DMS53 treated with DMSO at 0.1 percent for 48 hours (cell line): ENCODE results near the gene SMARCA1.
A peak's percentile ranks its signal among the peaks of the same experiment; 100 is the strongest.
"Not testable (repeated sequence)": the region's sequence is repeated elsewhere in the genome, so short reads cannot be mapped to it uniquely, and the experiment has no call there.

ENCODE experiments used
- DNase-seq: peaks from one replicate; lab custom pipeline; 2025; ENCODE audit not compliant: unreplicated experiment; lab: John Stamatoyannopoulos, UW

The SMARCA1 gene, protein sequence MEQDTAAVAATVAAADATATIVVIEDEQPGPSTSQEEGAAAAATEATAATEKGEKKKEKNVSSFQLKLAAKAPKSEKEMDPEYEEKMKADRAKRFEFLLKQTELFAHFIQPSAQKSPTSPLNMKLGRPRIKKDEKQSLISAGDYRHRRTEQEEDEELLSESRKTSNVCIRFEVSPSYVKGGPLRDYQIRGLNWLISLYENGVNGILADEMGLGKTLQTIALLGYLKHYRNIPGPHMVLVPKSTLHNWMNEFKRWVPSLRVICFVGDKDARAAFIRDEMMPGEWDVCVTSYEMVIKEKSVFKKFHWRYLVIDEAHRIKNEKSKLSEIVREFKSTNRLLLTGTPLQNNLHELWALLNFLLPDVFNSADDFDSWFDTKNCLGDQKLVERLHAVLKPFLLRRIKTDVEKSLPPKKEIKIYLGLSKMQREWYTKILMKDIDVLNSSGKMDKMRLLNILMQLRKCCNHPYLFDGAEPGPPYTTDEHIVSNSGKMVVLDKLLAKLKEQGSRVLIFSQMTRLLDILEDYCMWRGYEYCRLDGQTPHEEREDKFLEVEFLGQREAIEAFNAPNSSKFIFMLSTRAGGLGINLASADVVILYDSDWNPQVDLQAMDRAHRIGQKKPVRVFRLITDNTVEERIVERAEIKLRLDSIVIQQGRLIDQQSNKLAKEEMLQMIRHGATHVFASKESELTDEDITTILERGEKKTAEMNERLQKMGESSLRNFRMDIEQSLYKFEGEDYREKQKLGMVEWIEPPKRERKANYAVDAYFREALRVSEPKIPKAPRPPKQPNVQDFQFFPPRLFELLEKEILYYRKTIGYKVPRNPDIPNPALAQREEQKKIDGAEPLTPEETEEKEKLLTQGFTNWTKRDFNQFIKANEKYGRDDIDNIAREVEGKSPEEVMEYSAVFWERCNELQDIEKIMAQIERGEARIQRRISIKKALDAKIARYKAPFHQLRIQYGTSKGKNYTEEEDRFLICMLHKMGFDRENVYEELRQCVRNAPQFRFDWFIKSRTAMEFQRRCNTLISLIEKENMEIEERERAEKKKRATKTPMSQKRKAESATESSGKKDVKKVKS

DNA sequence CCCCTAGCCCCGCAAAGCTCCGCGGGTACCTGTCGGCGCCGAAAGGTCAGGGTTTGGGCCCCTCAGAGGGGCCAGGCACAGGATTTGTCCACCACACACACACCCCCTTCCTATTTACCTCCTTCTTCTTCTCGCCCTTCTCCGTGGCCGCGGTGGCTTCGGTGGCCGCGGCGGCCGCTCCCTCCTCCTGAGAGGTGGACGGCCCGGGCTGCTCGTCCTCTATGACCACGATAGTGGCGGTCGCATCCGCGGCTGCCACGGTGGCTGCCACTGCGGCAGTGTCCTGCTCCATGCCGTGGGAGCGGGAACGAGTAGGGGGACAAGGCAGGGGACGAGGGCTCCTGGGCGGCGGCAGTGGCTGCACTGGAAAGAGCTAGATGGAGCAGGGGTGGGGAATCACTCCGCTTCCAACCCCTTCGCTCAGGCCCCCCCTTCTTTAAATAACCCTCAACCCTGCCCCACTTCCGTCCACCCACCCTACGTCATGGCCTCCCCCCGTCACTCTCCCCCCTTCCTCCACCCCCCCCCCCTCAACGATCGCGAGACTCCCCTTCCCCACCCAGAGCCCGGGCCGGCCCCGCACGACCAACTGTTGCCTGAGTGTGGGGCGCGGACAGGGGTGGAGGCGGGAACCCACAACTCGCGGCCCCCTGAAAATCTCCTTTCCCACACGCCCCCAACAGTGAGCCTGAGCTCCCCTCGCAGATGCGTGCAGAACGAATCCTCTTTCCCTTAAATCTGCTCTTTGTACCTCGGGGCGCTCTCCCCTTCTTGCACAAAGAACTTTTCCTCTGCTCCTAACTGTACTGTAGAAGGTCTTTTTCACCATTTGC, at the start of gene SMARCA1:
SMARCA1 (minus strand) TSS at position 412 of the 833 bp plus-strand sequence; CDS start at position 292, 120 bp downstream.
- peak; percentile 9 for DNase-seq

DNA sequence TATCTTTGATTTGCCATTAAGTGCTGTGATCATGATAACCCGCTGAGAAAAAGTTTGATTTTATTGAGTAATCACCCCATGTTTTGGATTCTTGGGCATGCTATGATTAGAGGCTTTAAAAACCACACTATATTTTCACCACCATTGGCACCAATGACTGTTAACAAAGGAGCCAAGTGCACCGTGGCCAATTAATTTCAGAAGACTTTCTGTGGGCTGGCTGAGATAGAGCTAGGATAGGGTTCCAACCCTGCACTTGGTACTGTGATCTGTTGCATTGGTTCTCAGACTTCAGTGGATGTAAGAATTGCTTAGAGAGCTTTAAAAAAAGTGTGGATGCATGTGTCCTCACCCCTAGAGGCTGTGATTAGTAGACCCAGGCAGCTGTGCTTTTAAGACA, 49.1 kb upstream of the SMARCA1 start:
- DNase-seq, result no peak

DNA sequence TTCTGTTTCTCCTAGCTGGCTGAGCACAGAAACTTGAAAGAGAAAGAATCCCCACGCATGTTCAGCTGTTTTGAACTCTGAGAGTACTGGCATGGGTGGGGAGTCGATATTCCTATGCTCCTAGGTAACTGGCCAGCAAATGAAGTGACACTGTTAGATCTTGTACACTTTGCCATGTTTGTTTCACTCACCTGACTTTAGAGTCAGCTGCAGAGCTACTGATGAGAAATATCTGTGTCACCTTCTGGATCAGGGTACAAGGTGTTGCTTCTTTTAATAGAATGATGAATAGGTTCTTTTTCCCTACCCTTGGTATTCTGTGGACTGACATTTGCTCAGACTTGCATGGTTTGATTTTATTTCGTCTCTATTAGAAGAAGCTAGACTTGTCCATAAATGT, 45.1 kb upstream of the SMARCA1 start:
- DNase-seq, result no peak

DNA sequence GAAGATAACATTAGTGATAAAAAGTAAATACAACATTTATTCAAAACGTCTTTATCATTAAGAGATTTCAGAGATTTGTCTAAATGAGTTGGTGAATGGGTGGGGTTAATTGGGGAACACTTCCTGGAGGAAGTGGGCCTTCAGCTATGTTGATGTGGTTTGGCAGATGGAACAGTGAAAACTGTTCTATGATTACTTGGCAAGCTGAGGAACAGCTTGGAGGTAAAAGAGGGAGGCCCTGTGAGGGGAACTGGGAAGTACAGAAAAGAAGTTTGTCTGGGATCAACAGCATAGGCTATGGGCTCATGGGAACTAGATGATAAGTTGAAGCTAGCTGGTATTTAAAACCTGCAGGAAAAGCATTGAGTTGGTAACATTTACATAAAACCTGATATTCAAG, 42.8 kb upstream of the SMARCA1 start:
- DNase-seq, result no peak

DNA sequence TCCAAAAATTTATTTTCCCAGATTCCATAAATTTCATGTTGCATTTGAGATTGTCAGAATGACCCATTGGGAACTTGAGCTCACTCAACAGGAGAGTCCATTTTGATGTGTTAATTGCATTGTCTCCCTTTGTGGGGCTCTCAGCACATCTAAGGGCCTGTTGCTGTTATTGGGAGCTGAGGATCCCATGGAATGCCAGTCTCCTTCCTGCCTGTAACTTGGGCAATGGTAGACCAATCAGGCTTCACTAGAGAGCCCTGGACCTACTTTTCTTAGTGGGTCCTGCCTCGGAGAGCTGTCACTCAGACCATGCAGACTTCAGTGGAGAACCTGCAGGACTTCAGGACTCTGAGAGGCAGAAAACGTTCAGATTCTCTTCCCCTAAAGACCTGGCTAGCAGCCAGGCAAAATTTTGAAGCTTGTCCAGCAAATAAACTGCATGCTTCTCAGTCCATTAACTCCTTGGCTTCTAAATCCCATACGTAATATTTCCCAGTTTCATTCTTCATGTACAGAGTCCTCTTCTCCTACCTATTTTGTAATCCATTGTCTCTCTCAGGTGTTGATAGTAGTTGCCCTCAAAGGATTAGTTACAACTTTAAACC, 41.9 kb upstream of the SMARCA1 start:
- no peak for DNase-seq

DNA sequence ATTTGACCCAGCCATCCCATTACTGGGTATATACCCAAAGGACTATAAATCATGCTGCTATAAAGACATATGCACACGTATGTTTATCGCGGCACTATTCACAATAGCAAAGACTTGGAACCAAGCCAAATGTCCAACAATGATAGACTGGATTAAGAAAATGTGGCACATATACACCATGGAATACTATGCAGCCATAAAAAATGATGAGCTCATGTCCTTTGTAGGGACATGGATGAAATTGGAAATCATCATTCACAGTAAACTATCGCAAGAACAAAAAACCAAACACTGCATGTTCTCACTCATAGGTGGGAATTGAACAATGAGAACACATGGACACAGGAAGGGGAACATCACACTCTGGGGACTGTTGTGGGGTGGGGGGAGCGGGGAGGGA, 41.1 kb upstream of the SMARCA1 start:
- DNase-seq, result not testable (repeated sequence)

DNA sequence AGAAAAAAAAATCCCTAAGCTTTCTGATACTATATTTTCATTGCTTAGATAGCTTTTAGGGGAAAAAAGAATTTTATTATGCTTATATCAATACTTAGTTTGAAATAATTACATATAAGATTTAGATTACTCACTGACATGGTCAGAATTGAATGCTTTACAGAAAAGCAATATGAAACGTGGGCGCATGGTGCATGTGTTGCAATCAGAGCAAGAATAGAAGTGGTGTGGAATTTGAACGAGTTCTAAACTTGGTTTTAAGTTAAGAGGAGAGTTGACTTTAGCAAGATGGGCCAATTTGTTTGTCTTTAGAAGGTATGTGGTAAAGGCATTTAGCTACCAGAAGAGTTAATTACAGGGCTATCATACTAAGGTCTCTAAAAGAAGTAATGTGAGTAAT, 38.2 kb upstream of the SMARCA1 start:
- DNase-seq, result no peak

DNA sequence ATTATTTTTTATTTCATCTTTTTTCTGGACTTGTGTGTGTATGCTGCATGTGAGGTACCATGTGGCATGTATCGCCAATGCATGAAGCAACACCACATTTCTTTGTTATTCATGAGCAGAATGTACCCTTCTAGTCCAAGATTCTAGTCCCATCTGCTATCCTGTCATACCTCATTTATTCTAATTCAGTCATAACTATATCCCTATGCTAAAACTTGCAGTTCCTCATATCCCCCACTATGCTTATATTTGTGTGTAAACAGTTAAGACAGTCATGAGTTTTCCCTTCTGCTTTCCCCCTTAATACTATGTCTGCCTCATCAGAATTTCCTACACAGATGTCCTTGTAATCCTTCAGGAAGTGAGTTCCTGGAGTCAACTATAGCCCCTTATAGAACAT, 36.5 kb upstream of the SMARCA1 start:
- DNase-seq, result no peak

DNA sequence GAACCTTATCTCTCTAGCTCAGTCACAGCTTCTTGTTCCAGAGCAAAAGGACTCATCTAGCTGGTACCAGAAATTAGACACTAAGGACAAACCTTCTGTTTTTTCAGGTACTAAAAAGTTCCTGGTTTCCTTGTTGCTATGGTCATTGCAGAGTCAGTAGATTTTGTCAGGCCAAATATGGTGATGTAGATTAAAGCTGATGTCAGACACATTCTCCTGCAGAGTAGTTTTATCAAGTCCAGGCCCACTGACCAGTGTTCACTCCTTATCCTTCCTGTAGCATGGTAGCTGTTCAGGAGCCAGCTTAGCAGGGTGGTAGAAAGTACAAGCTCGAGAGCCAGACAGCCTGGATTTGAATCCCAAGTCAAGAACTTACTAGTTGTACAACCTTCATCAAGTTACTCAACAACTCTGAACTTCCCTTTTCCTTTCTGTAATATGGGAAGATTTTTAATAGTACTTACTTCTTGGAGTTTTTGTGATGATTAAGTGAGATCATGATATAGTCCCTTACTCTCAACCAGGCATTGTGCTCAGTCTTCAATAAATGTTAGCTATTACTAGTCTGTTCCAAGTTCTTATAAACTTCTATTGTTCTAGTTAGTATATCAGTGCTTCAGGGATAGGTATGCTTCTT, 34.7 kb upstream of the SMARCA1 start:
- no peak for DNase-seq

DNA sequence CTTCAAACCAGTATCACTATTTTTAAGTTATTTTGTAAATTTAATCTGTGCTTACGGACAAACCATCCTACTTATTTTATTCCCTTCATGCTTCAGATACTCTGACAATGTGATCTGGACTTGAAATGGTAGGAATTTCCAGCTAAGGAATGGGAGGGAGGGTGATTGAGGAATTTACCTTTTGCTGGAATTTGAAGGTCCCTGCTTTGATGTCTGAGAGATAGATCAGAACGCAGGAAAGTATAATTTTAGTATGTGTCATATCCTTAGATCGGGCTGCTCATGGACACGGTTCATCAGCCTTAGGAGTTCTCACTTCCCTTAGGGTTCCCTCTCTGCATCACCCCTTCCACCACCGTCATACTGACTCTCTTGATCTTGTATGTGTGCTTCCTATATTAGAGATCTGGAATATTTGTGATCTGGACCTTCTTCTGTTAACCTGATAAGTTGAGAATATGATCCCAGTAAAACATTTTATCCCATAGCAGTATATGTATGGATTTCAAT, 33.6 kb upstream of the SMARCA1 start:
- DNase-seq, result no peak

DNA sequence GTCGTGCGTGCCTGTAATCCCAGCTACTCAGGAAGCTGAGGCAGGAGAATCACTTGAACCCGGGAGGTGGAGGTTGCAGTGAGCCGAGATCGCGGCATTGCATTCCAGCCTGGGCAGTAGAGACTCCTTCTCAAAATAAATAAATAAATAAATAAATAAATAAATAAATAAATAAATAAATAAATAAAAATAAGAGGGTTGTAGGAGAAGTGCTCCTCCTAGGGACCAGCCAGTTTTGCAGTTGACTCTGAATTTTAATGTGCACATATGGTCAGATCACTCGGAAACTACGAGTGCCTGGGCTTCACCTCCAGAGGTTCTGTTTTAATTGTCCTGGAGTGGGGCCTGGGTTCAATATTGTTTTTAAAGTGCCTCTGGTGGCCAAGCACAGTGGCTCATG, 31.5 kb upstream of the SMARCA1 start:
- not testable (repeated sequence) for DNase-seq

DNA sequence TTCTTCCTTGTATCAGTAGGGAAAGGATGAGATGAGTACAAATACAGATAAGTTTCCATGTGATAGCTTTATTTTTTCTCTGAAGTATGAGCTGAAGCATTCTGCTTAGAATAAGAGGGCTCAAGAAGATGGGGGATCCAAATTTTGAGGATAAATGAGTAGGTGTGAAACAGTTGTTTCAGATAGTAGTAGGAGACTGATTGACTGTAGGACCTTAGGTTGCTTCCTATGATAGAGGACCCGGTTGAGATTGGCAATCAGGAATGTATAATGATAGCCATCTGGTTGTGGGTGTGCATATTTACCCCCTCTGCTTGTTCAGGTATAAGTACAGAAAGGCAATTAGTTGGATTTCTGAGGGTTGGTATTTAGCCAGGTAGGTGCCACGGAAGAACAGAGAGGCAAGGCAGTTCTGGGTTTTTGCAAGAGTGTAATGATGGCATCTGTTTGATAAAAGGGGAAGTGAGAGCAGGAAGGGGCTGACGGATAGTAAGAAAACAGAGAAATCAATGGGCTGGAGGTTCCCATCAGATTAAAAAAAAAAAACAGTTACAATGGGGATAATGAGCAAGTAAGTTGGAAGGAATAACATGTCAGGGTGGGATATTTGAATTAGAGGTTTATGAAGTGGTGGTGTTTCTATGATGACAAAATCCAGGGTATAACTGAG, 30.5 kb upstream of the SMARCA1 start:
- no peak for DNase-seq

DNA sequence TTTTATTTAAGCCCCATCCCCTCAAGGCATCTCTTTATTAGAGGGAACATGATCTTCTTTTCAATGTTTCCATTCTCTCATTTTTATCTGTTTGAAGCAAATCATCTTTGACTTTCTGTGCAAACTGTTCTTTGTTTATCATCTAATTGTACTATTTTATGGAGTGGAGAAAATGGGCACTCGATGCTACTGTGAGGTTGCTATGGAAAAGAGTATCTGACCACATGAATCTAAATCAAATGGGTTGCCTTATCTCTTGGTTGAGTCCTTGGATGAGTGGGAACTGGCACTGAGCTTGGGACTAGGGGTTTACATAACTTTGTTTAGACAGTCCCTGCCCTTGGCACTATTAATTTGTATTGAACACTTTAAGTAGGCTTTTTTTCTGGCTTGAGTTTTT, 25.8 kb upstream of the SMARCA1 start:
- no peak for DNase-seq

DNA sequence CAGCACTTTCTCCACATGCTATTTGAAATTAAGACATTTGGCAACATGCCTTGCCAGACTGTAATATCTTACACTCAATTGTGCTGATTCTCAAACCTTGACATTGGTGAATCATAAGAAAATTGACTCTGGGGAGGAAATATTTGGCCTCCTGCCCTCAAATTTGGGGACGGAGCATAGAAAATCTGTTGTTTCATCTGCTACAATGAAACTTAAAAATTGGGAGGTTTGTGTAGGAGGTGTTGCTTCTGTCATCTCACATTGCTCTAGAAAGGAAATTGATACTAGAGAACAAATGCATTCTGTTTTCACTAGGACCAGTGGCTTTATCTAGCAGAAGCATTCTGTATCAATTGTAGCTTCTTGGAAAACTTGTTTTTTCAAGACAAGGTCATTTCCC, 22.1 kb upstream of the SMARCA1 start:
- DNase-seq, result no peak

DNA sequence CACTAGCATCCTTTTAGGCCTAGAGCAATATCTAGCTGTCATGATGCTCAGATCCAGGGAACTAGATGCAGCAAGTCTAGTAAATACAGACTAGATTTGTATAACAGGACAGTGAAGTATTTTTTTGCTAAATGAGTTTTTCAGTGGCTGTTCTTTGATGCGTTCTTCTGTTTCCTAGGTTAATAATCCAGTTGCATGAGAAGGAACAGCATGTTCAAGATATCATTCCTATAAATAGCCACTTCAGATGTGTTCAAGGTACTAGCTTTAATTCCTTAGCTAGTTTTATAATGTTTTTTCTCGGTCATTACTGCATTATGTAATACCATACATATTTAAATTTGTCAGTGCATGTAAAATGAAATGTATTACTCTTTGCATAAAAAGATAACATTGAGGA, 21.5 kb upstream of the SMARCA1 start:
- DNase-seq, result no peak

DNA sequence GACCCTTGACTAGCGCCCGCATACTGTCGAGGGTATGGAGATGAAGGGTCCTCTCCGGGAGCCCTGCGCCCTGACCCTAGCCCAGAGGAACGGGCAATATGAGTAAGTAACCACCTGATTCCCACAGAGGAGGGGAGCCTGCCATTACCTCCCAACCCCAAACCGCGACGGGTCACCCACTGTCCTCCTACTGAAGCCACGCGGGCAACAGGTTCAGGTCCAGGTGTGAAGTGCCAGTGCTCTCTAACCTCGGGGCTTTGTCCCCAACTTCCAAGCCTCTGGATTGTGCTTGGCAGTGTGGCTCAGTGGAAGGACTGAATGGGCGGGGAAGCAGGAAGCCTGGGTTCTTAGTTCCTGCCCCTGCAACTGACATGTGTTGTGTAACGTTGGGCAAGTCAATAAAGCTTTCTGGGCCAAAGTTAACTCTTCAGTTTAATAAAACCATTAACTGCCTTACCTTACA, 17.5 kb upstream of the SMARCA1 start:
- peak; percentile 9 for DNase-seq

DNA sequence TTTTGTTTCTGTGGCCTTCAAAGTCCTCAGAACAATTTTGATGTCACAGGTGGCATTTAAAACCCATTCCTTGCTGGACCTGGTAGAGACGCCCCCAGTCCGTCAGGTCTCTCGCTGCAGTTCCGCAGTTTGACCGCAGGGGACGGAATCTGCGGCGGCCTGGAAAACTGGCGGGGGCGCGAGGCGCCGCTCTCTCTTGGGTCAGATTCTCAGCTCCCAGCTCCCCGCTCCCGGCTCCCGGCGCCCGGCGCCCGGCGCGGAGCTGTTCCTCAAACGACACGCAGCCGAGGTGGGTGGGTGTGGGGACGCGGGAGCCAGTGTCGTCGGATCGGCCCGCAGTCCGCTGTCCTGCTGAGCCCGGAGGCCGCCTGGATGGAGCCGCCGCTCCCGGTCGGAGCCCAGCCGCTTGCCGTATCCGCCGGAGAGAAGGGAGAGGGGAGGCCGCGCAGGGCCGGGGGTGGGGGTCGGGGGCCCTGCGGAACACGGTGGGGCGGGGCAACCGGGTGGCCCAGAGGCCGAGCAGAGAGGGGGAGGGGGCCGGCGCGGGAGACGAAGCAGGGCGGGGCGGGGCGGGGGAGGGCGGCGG, 16.9 kb upstream of the SMARCA1 start, which contains the start of gene OCRL:
OCRL (plus strand) TSS at position 192 of the 586 bp plus-strand sequence; CDS start at position 373, 181 bp downstream.
- DNase-seq, result peak; percentile 59

DNA sequence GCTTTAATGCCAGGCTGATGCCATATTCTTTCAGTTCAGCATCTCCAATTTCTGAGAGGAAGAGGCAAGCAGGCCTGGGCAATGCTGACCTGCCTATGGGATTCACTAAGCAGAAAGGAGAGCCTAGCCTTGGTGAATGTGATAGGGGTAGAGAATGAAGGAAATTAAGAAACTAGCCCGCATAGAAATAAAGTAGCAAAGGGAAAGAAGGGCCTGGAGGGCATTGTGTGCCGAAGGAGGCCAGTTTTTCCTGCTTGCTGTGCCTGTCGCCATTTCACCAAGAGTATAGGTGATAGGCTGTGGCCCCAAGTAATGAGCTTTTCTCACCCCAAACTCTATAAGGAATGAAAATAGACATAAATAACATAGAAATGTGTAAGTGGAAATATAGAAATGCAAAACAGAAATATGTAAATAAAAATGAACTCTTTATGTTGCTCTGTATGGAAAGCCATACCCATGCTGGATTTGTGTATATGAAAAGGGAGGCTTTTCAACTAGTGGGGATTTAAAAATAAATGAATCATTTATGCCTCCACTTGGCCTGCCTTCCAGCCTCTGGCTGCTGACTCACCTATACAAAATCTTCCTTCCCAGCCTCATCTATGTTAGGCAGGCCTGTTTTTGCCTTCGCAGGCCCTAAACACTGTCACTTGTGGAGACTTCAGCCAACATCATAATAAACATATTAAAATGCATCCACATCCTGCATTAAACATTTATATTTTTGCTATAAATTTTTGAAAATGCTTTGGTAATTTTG, 11.7 kb upstream of the SMARCA1 start:
- no peak for DNase-seq
